Measurements from ENCODE around the gene TSR2. TPM values are rescaled to one million over a fixed set of nuclear protein-coding genes. Genes with fewer than 3 reads are reported as not detected.
"Not testable (repeated sequence)": the region's sequence is repeated elsewhere in the genome, so short reads cannot be mapped to it uniquely, and the experiment has no call there.

The TSR2 gene
- total RNA-seq, 2 donors from 2014 or later = 33.5 to 33.9 TPM

GRCh38 chrX:54484666-54485065 lies 44.5 kb downstream of the TSR2 start:
- Mint-ChIP-seq H3K36me3 (ENCODE audit: low read depth) (no peaks in the 10 kb centered on the region), H3K27me3 (no peaks in the 10 kb centered on the region), H3K27ac (no peak overlapping the region), H3K4me3 (no peak overlapping the region), H3K4me1 (peaks cover 2% of the 10 kb centered on the region)
- ATAC-seq (no peak), DNase-seq (no peak)
- no peaks in the 10 kb centered on the region for H3K9me3 ChIP-seq (ENCODE audit: control insufficient read depth, low read length, poor library complexity, severe bottlenecking)

- ATAC-seq; H3K27ac Mint-ChIP-seq; H3K4me3 Mint-ChIP-seq; DNase-seq; H3K4me1 Mint-ChIP-seq; H3K27me3 Mint-ChIP-seq; H3K9me3 ChIP-seq (ENCODE audit: control insufficient read depth, low read length, poor library complexity, severe bottlenecking); H3K36me3 Mint-ChIP-seq (ENCODE audit: low read depth): not testable (repeated sequence)
Observed at GRCh38 chrX:54489819-54490218, 49.6 kb downstream of the TSR2 start.

GRCh38 chrX:54492340-54492739 lies 52.1 kb downstream of the TSR2 start:
- Mint-ChIP-seq H3K4me3 (no peak overlapping the region), H3K27me3 (peaks cover 11% of the 10 kb centered on the region), H3K27ac (no peak overlapping the region), H3K4me1 (peaks cover 8% of the 10 kb centered on the region), H3K36me3 (ENCODE audit: low read depth) (peaks cover 4% of the 10 kb centered on the region)
- ATAC-seq (no peak), DNase-seq (no peak)
- H3K9me3 ChIP-seq (ENCODE audit: control insufficient read depth, low read length, poor library complexity, severe bottlenecking) = no peaks in the 10 kb centered on the region

GRCh38 chrX:54494166-54494988 lies 54.2 kb downstream of the TSR2 start:
- Mint-ChIP-seq H3K27me3 (peaks cover 19% of the 10 kb centered on the region), H3K4me3 (peak overlapping the region; percentile 76), H3K36me3 (ENCODE audit: low read depth) (peaks cover 4% of the 10 kb centered on the region), H3K27ac (no peak overlapping the region), H3K4me1 (peaks cover 11% of the 10 kb centered on the region)
- H3K9me3 ChIP-seq (ENCODE audit: control insufficient read depth, low read length, poor library complexity, severe bottlenecking) = no peaks in the 10 kb centered on the region
- DNase-seq = no peak
- ATAC-seq = no peak

Other genes starting within 250 kb of the TSR2 start
- under 1 TPM; 0.15 to 0.21 TPM for gene WNK3, start 82.4 kb upstream of the TSR2 start, total RNA-seq
- gene FGD1, start 55.8 kb downstream of the TSR2 start, total RNA-seq = under 1 TPM in 1 of 2 donors, not detected in 1; 0.05 TPM
- gene GNL3L, start 89.8 kb downstream of the TSR2 start, total RNA-seq = 10 to 100 TPM; 35.9 to 38.2 TPM

Data from T-helper 17 cell (primary cell).